Stimulated activated CD8-positive, alpha-beta memory T cell treated with anti-CD3 and anti-CD28 coated beads, Interleukin-4, amount 100 ng/mL, for 24 hours (primary cell): Measurements from ENCODE around the gene TSPAN14.
"Not testable (repeated sequence)": the region's sequence is repeated elsewhere in the genome, so short reads cannot be mapped to it uniquely, and the experiment has no call there.

Source experiments
- DNase-seq: peaks from one replicate; pipeline ENCODE4 v3.0.0-alpha.2; 2020; ENCODE audit warnings: low read depth

Gene TSPAN14

DNA sequence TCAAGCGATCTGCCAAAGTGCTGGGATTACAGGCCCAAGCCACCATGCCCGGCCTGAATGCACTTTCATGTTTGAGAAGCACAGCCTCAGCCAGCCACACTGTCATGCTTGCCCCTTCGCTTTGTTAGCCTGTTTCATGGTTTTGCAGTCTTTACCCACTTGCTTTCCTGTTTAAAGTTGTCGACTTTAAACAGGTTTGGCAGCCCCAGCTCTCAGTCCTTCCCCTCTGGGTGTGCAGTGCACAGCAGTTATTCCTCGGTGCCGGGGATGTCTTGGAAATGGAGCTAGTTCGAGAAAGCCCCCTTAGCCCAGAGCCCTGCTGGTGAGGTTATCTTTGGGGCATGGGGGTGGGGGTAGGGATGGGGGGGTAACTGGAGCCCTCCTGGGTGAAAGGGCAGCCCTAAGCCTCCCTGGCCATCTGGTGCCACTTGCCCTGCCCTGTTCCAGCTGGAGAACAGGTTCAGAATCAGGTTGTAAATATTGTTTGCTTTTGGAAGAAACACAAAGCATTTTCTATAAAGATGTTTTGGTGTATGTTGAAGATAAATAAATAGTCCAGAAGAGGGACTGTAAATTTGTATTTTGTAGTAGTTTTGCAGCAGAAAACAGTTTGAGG is 14.8 kb downstream of the TSPAN14 start:
- no peak for DNase-seq

DNA sequence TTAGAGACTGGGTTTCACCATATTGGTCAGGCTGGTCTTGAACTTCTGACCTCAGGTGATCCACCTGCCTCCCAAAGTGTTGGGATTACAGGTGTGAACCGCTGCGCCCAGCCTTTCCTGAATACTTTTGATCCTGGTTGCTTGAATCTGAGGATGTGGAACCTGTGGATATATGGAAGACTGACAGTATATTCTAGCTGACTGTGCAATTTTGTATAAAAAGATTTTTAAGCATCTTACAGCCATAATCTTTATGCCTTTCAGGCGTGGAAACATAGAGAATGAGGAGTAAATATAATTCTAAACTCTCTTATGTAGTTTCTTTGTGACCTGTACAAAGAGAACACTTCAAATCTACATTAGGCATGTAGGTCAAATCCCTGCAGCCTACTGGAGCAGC is 16.2 kb downstream of the TSPAN14 start:
- no peak for DNase-seq

DNA sequence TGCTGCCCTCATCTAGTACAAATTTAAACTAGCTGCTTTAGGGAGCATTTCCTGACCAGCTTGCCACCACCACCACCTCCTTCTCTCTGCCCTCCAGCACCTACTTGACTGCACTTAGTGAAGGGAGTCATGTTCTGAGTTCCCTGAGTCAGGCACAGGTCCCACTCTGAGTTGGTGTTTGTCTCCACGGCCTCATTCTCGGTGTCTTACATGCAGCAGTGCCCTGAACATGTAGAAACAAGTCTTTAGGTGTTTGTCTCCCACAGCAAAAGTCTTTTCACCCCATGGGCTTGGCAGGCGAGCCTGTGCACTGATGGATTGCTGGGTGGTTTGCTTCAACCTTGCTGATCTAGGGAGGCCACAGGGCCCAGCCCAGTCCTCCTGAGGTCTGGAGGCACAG is 16.9 kb downstream of the TSPAN14 start:
- DNase-seq: no peak

DNA sequence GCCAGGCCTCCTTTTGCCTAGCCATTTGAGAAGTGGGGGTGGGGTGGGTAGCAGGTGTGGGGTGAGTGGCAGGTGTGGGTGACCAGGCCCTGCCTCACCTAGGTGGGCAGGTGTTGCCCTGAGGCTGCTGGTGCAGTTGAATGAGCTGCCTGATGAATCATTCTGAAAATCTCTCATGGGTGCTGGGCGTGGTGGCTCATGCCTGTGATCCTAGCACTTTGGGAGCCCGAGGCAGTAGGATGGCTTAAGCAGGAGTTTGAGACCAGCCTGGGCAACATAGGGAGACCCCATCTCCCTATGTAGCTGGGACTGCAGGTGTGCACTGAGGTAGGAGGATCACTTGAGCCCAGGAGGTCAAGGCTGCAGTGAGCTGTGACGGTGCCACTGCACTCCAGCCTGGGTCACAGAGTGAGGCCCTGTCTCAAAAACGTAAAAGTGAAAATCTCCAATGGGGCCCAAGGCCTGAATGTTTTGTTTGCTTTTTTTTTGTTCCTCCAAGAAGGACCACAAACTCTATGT is 17.7 kb downstream of the TSPAN14 start:
- DNase-seq: no peak

DNA sequence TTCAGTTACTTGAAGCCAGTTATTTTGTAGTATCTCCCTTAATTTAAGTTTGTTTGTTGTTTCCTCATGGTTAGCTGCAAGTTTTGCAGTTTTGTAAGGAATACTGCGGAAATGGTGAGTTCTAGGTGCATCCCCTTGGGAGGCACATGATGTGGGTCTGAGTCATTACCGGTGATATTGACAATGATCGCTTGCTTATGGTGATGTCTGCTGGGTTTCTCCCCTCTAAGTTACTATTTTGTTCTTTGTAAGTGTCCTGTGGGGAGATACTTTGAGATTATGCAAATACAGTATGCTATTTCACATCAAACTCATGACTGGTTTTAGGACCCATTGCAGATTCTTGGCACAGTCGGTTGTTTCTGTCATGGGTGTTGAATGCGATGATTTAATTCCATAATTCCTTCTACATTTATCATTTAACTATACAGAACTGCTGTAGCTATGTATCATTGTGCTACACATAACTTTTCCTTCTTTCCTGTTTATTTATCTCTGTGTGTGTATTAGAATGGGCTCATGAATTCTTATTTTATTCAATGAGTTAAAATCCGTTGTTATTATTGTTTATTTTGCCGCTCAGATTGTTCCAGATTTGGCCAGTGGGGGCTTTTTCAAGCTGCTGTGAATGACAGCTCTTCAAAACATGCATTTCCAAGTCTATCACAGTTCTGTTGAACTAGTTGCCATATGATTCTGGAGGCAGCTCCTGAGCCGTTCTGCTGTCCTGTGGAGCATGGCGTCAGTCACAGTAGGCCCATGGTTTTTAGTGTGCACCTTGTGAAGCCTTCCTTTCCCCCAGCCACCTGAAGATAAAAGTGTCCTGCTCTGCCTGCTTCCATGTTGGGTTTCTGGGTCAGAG is 18.4 kb downstream of the TSPAN14 start:
- no peak for DNase-seq

DNA sequence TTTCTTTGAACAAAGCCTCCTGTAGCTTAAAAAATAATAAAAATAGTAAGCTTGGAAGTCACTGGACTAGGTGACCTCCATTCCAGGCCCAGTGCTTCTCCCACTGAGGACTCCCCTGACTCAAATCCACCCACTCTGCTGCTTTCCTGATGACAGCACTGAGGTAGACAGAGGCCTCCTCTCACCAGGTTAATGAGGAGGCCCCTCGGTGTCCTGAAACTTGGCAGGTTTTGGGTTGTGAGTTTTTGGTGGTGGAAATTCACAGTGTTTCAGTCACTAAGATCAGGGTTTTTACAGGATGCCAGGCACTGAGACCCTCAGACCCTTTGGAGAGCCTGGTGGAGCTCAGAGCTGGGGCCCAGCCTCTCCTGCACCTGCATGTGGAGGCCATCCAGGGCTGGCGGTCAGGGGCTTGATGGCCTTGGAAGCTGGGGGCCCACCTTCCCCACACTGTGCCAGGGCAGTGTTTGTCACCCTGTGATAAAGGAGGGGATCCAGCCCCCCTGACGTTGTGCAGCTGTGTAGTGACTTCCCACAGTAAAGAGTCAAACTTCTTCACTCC is 19.1 kb downstream of the TSPAN14 start:
- DNase-seq: no peak

DNA sequence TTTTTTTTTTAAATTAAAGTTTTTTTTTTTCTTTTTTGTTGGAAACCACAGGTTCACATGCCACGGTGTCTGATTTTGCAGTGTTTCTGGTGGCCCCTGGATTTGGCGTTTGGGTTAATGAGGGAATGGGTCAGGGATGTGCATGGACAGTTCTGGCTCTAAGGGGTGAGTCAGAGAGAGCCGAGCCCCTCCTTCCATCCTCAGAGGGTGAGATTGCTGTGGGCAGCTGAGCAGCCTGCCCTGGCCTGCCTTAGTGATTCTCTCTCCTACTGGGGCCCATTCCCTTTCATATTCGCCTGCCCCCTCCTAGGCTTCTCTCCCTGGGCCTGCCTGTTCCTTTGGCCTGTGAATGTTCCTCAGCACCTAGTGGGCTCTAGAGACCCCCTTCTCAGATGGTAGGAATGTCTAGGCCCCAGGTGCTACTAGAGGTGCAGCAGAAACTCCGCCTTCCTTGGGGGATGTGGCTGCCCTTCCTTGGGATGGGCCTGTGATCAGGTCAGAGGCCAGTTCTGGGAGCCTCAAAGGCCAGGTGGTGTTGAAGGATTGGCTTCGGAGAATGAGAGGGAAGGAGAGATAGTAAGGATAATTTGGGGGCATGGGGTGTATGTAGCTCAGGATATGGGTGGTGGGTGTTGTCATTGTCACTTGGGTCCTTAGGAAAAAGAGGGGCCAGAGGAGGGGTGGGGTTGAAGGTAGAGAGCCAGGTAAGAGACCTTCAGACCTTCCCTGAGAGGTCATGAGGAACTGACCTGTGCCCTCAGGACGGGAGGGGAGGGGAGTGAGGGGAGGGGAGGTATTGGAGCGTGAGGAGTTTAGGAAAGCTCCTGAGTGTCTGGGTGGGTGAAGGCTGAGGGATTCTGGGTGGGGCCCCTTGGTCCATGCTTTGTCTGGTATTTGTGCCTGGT is 19.8 kb downstream of the TSPAN14 start:
- DNase-seq: no peak

DNA sequence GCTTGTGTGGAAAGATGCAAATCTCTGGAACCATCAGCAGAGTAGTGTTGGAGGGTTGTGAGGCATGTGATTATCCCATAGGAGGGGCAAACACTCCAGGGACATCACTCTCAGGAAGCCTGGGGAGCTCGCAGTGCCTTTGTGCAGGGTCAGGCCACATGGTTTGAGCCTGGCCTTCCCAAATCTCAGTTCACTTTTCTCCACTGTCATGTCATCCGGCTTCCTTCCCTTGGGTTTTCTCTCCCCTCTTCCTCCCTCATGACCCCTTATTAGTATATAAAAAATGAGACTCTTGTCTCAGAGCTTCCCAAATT is 20.4 kb downstream of the TSPAN14 start:
- no peak for DNase-seq

DNA sequence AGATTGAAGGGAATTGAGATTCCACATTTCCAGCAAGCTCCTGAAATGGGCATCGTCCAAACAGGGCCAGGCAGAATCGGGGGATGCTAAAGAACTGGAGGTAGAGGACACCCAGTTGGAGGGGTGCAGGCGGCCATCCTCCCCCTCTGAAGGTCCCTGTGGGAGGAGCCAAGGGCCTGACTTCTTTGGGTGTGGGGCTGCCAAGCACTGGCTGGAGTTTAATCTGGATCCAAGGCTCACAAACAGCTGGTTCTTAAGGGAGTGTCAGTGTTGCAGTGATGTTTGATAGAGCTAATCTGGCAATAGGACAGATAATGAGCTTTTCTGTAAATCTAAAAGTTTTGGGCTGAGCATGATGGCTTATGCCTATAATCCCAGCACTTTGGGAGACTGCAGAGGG is 20.8 kb downstream of the TSPAN14 start:
- no peak for DNase-seq

DNA sequence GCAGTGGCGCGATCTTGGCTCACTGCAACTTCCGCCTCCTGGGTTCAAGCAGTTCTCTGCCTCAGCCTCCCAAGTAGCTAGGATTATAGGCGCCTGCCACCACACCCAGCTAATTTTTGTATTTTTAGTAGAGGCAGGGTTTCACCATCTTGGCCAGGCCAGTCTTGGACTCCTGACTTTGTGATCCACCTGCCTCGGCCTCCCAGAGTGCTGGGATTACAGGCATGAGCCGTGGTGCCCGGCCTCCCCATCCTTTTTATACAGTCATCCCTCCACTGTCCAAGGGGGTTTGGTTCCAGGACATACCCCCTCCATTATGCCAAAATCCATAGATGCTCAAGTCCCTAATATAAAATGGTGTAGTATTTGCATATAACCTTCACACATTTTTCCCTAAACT is 21.5 kb downstream of the TSPAN14 start:
- not testable (repeated sequence) for DNase-seq

DNA sequence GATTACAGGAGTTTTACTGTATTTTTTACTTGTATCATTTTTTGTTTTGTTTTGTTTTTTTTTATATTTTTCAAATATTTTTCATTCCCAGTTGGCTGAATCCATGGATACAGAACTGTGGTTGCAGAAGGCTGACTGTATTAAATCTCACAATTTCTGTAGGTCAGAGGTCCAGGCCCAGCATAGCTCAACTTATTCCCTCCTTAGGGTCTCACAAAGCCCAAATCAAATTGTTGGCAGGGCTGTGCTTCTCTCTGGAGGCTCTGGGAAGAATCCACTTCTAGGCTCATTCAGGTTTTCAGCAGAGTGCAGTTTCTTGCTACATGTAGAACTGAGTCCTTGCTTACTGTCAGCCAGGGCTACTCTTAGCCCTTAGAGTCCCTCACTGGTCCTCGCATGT is 22.6 kb downstream of the TSPAN14 start:
- no peak for DNase-seq

DNA sequence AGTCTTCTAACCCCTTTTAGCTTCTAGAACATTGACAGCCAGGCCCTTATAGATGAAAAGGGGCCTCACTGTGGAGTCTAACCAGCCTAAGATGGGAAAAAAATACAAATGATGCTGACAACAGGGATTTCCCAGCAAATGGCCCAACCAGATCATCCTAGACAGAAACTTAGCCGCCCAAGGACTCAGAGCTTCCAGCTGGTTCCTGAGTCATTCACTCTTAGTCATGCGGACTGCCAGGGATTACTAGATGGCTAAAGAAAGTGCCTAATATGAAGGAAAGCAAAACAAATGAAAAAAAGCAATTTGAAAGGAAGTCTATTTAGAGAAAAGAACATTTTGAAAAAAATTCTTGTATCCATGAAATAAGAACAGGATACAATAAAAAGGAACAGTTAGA is 23.7 kb downstream of the TSPAN14 start:
- no peak for DNase-seq

DNA sequence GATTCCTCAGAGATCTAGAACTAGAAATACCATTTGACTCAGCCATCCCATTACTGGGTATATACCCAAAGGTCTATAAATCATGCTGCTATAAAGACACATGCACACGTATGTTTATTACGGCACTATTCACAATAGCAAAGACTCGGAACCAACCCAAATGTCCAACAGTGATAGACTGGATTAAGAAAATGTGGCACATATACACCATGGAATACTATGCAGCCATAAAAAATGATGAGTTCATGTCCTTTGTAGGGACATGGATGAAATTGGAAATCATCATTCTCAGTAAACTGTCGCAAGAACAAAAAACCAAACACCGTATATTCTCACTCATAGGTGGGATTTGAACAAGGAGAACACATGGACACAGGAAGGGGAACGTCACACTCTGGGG is 26.3 kb downstream of the TSPAN14 start:
- DNase-seq: not testable (repeated sequence)

DNA sequence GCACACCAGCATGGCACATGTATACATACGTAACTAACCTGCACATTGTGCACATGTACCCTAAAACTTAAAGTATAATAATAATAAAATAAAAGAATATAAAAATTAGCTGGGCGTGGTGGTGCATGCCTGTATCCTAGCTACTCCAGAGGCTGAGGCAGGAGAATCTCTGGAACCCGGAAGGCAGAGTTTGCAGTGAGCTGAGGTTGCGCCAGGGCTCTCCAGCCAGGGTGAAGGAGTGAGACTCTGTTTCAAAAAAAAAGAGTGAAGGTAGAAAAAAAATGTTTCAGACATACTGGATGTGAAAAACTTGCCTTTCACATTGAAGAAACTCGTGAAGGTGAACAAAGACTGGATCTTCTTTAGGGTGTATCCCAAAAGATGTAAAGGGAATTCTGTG is 26.7 kb downstream of the TSPAN14 start:
- no peak for DNase-seq

DNA sequence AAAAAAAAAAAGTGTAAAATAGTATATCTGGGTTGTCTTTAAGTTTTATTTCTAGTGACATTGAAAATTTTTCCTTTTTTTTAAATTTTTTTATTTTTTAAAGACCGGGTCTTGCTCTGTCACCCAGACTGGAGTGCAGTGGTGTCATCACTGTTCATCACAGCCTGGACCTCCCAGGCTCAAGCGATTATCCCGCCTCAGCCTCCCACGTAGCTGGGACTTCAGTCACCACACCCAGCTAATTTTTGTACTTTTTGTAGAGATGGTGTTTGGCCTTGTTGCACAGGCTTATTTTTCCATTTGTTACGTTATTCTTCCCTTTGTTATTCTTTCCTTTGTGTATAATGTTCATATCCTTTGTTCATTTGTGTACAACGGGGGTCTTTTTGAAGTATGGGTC is 30.1 kb downstream of the TSPAN14 start:
- no peak for DNase-seq

DNA sequence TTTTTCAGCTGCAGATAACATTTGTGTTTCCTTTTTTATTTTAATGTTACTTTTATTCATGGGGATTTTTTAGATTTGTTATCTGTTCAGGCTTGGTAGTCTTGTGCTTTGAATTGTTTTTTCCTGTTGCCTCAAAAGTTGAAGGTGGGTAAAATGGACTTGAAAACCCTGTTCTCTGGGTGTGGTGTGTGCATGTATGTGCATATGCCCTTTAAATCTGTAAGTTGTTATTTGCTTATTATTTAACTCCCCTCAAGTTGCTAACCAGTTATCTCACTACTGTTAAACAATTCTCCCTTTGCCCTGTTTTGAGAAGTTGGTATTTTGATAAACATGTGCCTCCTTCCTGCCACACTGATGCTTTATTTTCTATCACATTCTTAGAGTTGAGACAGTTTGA is 30.6 kb downstream of the TSPAN14 start:
- DNase-seq: no peak

DNA sequence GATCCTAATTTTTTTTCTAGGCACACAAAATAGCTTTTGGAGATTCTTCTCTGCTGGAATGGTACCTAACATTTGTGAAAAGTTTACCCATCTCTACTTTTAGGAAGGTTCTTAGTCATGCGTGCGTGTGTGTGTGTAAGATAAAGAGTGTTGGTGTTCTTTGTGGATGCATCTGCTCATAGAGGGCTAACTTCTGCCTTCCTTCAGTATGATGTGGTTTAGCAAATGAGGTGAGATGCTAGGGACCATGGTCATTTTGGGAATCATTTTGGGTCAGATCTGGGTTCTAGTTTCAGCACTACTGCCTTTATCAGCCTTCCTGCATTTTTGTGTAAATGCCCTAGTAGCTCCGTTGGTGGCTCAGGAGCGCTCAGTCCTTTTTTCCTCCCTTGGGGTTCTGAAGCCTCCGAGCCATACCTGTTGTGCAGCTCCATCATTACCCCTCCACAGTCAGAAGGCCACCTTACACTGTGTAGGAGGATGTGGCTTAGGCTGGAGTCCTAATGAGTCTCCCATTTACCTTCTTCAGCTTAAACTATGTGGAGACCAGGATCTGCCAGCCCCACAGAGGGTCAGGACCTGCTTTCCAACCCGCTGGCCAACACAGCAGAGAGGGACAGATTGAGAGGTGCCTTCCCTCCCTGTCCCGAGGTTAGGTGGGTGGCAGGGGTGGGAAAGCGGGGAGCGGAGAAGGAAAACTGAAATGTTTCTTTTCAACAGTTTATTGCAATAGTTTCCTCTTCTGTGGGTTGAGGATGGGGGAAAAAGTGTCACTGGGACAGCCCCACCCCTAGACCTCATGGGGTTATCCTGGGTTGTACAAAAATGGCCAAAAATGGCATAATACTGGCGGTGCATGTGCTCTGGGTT is 31.2 kb downstream of the TSPAN14 start:
- no peak for DNase-seq

DNA sequence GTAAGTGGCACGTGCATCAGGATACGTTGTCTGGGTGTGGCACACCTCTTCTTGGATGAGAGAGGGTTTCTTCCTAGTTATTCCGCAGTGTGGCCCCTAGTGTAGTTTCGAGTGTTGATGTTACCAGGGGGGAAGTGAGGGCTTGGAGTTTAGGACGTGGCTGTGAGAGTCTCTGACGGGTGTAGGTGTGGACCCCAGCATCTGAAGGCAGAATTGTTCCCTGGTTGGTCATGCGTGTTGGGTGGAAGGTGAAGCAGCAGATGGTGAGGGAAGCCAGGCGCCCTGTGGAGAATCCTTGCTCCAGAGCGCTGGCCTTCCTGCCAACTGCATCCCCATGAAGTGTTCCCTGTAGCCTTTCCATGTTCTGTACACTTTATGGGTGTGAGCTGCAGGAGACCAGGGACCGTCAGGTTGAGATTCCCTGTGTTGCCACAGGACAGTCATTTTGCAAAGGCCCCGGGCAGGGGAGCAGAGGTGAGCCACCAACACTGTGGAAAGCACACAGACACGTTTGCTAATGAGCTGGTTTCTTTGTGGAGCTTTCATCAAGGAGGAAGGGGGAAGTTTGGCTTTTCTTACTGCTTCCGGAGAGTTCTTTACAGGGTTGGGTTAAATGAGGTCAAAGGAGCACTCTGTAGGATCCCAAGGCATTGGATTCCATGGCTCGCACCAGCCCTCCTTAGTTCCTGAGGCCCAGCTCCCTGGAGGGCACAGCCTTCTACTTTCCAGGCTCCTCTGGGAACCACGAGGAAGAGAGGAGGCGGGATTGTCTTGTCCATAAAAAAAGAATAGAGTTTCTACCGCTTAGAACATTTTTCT is 32.0 kb downstream of the TSPAN14 start:
- no peak for DNase-seq

DNA sequence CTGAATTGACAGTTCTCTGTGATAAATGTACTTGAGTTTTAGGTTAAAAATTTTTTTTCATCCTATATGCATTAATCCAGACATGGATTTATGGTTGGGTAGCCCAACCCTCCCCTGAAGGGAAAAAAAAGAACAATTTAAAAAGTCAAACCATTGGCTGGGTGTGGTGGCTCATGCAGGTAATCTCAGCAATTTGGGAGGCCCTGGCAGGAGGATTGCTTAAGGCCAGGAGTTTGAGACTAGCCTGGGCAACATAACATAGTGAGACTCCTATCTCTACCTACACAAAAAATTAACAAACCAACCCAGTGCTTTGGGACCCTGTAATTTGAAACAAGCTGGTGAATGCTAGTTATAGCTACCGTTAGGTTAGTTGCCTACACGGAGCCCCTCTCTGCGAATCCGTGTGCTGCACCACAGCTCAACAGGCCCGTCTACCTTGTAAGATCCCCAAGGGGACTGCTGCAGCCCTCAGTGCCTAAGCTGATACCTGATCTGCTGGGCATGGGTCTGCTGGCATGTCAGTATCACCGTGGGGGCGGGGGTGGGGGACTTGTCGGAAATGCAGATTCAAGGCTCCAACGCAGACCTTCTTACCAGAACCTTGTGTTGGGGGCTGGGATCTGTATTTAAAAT is 32.8 kb downstream of the TSPAN14 start:
- no peak for DNase-seq

DNA sequence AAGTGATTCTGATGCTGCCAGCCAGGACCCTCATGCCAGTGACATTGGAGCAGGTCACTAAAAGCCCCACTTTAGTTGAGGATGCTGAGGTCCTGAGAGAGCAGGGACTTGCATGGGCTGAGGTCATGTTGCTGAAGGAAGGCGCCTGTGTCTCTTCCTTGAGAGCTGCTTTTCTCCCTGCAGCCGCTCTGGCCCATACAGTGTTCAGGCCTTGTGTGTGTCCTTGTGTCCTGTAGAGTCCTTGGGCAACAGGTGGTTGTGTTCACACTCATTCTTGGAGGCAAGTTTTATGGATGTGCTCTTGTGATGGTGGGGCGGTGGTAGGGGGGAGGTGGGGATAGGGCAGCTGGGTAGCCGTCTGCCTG is 33.3 kb downstream of the TSPAN14 start:
- DNase-seq: no peak
